Measurements from ENCODE around the gene ZNF865.

The ZNF865 gene

GRCh38 chr19:55599842-55600661 is 5.4 kb upstream of the ZNF865 start, which contains the start of gene ZNF524:
Gene ZNF524, plus strand, starts transcription at chr19:55600288. Its CDS starts 1,825 bp downstream, at chr19:55602113.
- peaks cover 21% of the 10 kb centered on the region for H3K36me3 ChIP-seq (ENCODE audit: insufficient read depth, low read length)
- peaks cover 8% of the 10 kb centered on the region for H3K4me1 ChIP-seq (ENCODE audit: insufficient read depth, low read length)
- WGBS: under 1% methylated on average over 85 of the region's 97 CpGs
- H3K9me3 ChIP-seq (ENCODE audit: insufficient read depth, low read depth, low read length): no peaks in the 10 kb centered on the region
- peak within 1 kb of the TSS; percentile 99 for H3K27ac ChIP-seq (ENCODE audit: low read depth, low read length)
- H3K4me3 ChIP-seq (ENCODE audit: low read length): peak within 1 kb of the TSS; percentile 79
- peak within 1 kb of the TSS; percentile 99 for H3K9ac ChIP-seq (ENCODE audit: low read depth, low read length)
- H3K27me3 ChIP-seq (ENCODE audit: insufficient read depth, low read length): no peaks in the 10 kb centered on the region

GRCh38 chr19:55600662-55601028 is 4.8 kb upstream of the ZNF865 start:
- Histone ChIP-seq H3K4me3 (ENCODE audit: low read length) (peak overlapping the region; percentile 79), H3K9me3 (ENCODE audit: insufficient read depth, low read depth, low read length) (no peaks in the 10 kb centered on the region), H3K36me3 (ENCODE audit: insufficient read depth, low read length) (peaks cover 15% of the 10 kb centered on the region), H3K27ac (ENCODE audit: low read depth, low read length) (peak overlapping the region; percentile 99), H3K4me1 (ENCODE audit: insufficient read depth, low read length) (peaks cover 8% of the 10 kb centered on the region), H3K9ac (ENCODE audit: low read depth, low read length) (peak overlapping the region; percentile 67; the same call in 1 of the 2 replicates), H3K27me3 (ENCODE audit: insufficient read depth, low read length) (no peaks in the 10 kb centered on the region)
- 18% methylated on average over 10 of the region's 15 CpGs for WGBS

- no peak overlapping the region for H3K27ac ChIP-seq (ENCODE audit: low read depth, low read length)
- H3K36me3 ChIP-seq (ENCODE audit: insufficient read depth, low read length): peaks cover 11% of the 10 kb centered on the region
- 93% methylated on average over 4 of the region's 4 CpGs for WGBS
- peaks cover 8% of the 10 kb centered on the region for H3K4me1 ChIP-seq (ENCODE audit: insufficient read depth, low read length)
- no peaks in the 10 kb centered on the region for H3K9me3 ChIP-seq (ENCODE audit: insufficient read depth, low read depth, low read length)
- H3K9ac ChIP-seq (ENCODE audit: low read depth, low read length): peak overlapping the region; percentile 67; the same call in 1 of the 2 replicates
- H3K27me3 ChIP-seq (ENCODE audit: insufficient read depth, low read length): no peaks in the 10 kb centered on the region
- H3K4me3 ChIP-seq (ENCODE audit: low read length): peak overlapping the region; percentile 79
These were observed 4.4 kb upstream of the ZNF865 start for GRCh38 chr19:55601084-55601483.

GRCh38 chr19:55602104-55603001 is 3.1 kb upstream of the ZNF865 start:
- H3K9me3 ChIP-seq (ENCODE audit: insufficient read depth, low read depth, low read length): no peaks in the 10 kb centered on the region
- H3K4me3 ChIP-seq (ENCODE audit: low read length): no peak overlapping the region
- no peak overlapping the region for H3K9ac ChIP-seq (ENCODE audit: low read depth, low read length)
- WGBS: 95% methylated on average over 60 of the region's 60 CpGs
- peaks cover 14% of the 10 kb centered on the region for H3K4me1 ChIP-seq (ENCODE audit: insufficient read depth, low read length)
- no peak overlapping the region for H3K27ac ChIP-seq (ENCODE audit: low read depth, low read length)
- H3K27me3 ChIP-seq (ENCODE audit: insufficient read depth, low read length): no peaks in the 10 kb centered on the region
- H3K36me3 ChIP-seq (ENCODE audit: insufficient read depth, low read length): peaks cover 6% of the 10 kb centered on the region

GRCh38 chr19:55603115-55603514 is 2.3 kb upstream of the ZNF865 start:
- no peaks in the 10 kb centered on the region for H3K27me3 ChIP-seq (ENCODE audit: insufficient read depth, low read length)
- H3K4me1 ChIP-seq (ENCODE audit: insufficient read depth, low read length): peaks cover 14% of the 10 kb centered on the region
- H3K4me3 ChIP-seq (ENCODE audit: low read length): no peak overlapping the region
- no peak overlapping the region for H3K27ac ChIP-seq (ENCODE audit: low read depth, low read length)
- no peak overlapping the region for H3K9ac ChIP-seq (ENCODE audit: low read depth, low read length)
- WGBS: 94% methylated on average over 21 of the region's 21 CpGs
- H3K36me3 ChIP-seq (ENCODE audit: insufficient read depth, low read length): peaks cover 12% of the 10 kb centered on the region; the same call in 1 of the 2 replicates
- H3K9me3 ChIP-seq (ENCODE audit: insufficient read depth, low read depth, low read length): no peaks in the 10 kb centered on the region

GRCh38 chr19:55603581-55604292 is 1.7 kb upstream of the ZNF865 start:
- no peak overlapping the region for H3K9ac ChIP-seq (ENCODE audit: low read depth, low read length)
- no peaks in the 10 kb centered on the region for H3K27me3 ChIP-seq (ENCODE audit: insufficient read depth, low read length)
- WGBS: 88% methylated on average over 22 of the region's 22 CpGs
- H3K9me3 ChIP-seq (ENCODE audit: insufficient read depth, low read depth, low read length): no peaks in the 10 kb centered on the region
- peaks cover 12% of the 10 kb centered on the region; the same call in 1 of the 2 replicates for H3K36me3 ChIP-seq (ENCODE audit: insufficient read depth, low read length)
- peaks cover 8% of the 10 kb centered on the region; the same call in 1 of the 2 replicates for H3K4me1 ChIP-seq (ENCODE audit: insufficient read depth, low read length)
- no peak overlapping the region; the same call in 1 of the 2 replicates for H3K4me3 ChIP-seq (ENCODE audit: low read length)
- H3K27ac ChIP-seq (ENCODE audit: low read depth, low read length): no peak overlapping the region

GRCh38 chr19:55605207-55605636 is 225 bp upstream of the ZNF865 start:
- peak overlapping the region; percentile 48 for H3K9ac ChIP-seq (ENCODE audit: low read depth, low read length)
- H3K4me3 ChIP-seq (ENCODE audit: low read length): peak overlapping the region; percentile 81
- H3K27me3 ChIP-seq (ENCODE audit: insufficient read depth, low read length): no peaks in the 10 kb centered on the region
- peaks cover 8% of the 10 kb centered on the region; the same call in 1 of the 2 replicates for H3K4me1 ChIP-seq (ENCODE audit: insufficient read depth, low read length)
- no peaks in the 10 kb centered on the region for H3K9me3 ChIP-seq (ENCODE audit: insufficient read depth, low read depth, low read length)
- peaks cover 20% of the 10 kb centered on the region for H3K36me3 ChIP-seq (ENCODE audit: insufficient read depth, low read length)
- under 1% methylated on average over 43 of the region's 43 CpGs for WGBS
- peak overlapping the region; percentile 98; the same call in 1 of the 2 replicates for H3K27ac ChIP-seq (ENCODE audit: low read depth, low read length)

- Histone ChIP-seq H3K9ac (ENCODE audit: low read depth, low read length) (peak overlapping the region; percentile 56; the same call in 1 of the 2 replicates), H3K4me1 (ENCODE audit: insufficient read depth, low read length) (peaks cover 6% of the 10 kb centered on the region; the same call in 1 of the 2 replicates), H3K27me3 (ENCODE audit: insufficient read depth, low read length) (no peaks in the 10 kb centered on the region), H3K36me3 (ENCODE audit: insufficient read depth, low read length) (peaks cover 20% of the 10 kb centered on the region), H3K9me3 (ENCODE audit: insufficient read depth, low read depth, low read length) (no peaks in the 10 kb centered on the region), H3K27ac (ENCODE audit: low read depth, low read length) (peak overlapping the region; percentile 34; the same call in 1 of the 2 replicates), H3K4me3 (ENCODE audit: low read length) (peak overlapping the region; percentile 81)
- 35% methylated on average over 12 of the region's 12 CpGs for WGBS
These were observed 982 bp downstream of the ZNF865 start for GRCh38 chr19:55606471-55606787.

GRCh38 chr19:55606817-55607216 is 1.4 kb downstream of the ZNF865 start:
- H3K27me3 ChIP-seq (ENCODE audit: insufficient read depth, low read length): no peaks in the 10 kb centered on the region
- H3K9ac ChIP-seq (ENCODE audit: low read depth, low read length): peak overlapping the region; percentile 56; the same call in 1 of the 2 replicates
- peak overlapping the region; percentile 34; the same call in 1 of the 2 replicates for H3K27ac ChIP-seq (ENCODE audit: low read depth, low read length)
- peaks cover 20% of the 10 kb centered on the region for H3K36me3 ChIP-seq (ENCODE audit: insufficient read depth, low read length)
- H3K4me1 ChIP-seq (ENCODE audit: insufficient read depth, low read length): peaks cover 6% of the 10 kb centered on the region; the same call in 1 of the 2 replicates
- H3K9me3 ChIP-seq (ENCODE audit: insufficient read depth, low read depth, low read length): no peaks in the 10 kb centered on the region
- H3K4me3 ChIP-seq (ENCODE audit: low read length): peak overlapping the region; percentile 81
- WGBS: 92% methylated on average over 9 of the region's 9 CpGs

GRCh38 chr19:55609326-55609725 is 3.9 kb downstream of the ZNF865 start:
- Histone ChIP-seq H3K9me3 (ENCODE audit: insufficient read depth, low read depth, low read length) (no peaks in the 10 kb centered on the region), H3K27me3 (ENCODE audit: insufficient read depth, low read length) (no peaks in the 10 kb centered on the region), H3K4me3 (ENCODE audit: low read length) (no peak overlapping the region), H3K36me3 (ENCODE audit: insufficient read depth, low read length) (peaks cover 20% of the 10 kb centered on the region), H3K27ac (ENCODE audit: low read depth, low read length) (no peak overlapping the region), H3K9ac (ENCODE audit: low read depth, low read length) (no peak overlapping the region), H3K4me1 (ENCODE audit: insufficient read depth, low read length) (peaks cover 6% of the 10 kb centered on the region; the same call in 1 of the 2 replicates)
- WGBS: 97% methylated on average over 5 of the region's 5 CpGs

Data from HUES64 (cell line).